Activated naive CD8-positive, alpha-beta T cell (primary cell): ENCODE results near the gene MED22.
"Not testable (repeated sequence)": the region's sequence is repeated elsewhere in the genome, so short reads cannot be mapped to it uniquely, and the experiment has no call there.

Experiments
- H3K27ac Mint-ChIP-seq: one replicate; pipeline ENCODE4 v1.8.0; 2021; ENCODE audit warnings: mixed read lengths
- H3K27me3 Mint-ChIP-seq: one replicate; pipeline ENCODE4 v1.8.0; 2021; ENCODE audit warnings: mixed read lengths
- H3K36me3 Mint-ChIP-seq: one replicate; pipeline ENCODE4 v1.8.0; 2021; ENCODE audit warnings: mixed read lengths
- H3K4me1 Mint-ChIP-seq: one replicate; pipeline ENCODE4 v1.8.0; 2021; ENCODE audit warnings: low read depth, mixed read lengths
- H3K4me3 Mint-ChIP-seq: one replicate; pipeline ENCODE4 v1.8.0; 2021; ENCODE audit warnings: mild to moderate bottlenecking, mixed read lengths
- H3K9me3 Mint-ChIP-seq: one replicate; pipeline ENCODE4 v1.8.0; 2021; ENCODE audit warnings: low read depth, mixed read lengths

Gene MED22

GRCh38 chr9:133327021-133327420 lies 20.9 kb downstream of the MED22 start:
- not testable (repeated sequence) for H3K4me3 Mint-ChIP-seq, H3K27ac Mint-ChIP-seq, H3K9me3 Mint-ChIP-seq, H3K27me3 Mint-ChIP-seq, H3K36me3 Mint-ChIP-seq
- H3K4me1 Mint-ChIP-seq, result peaks cover 12% of the 10 kb centered on the region

GRCh38 chr9:133323991-133324703 lies 23.8 kb downstream of the MED22 start:
- H3K36me3 Mint-ChIP-seq, result no peaks in the 10 kb centered on the region
- no peaks in the 10 kb centered on the region for H3K9me3 Mint-ChIP-seq
- H3K27me3 Mint-ChIP-seq, result no peaks in the 10 kb centered on the region
- H3K4me3 Mint-ChIP-seq, result no peak overlapping the region
- H3K4me1 Mint-ChIP-seq, result peaks cover 7% of the 10 kb centered on the region
- H3K27ac Mint-ChIP-seq, result no peak overlapping the region

GRCh38 chr9:133323211-133323610 lies 24.7 kb downstream of the MED22 start:
- Mint-ChIP-seq H3K9me3 (no peaks in the 10 kb centered on the region), H3K4me3 (no peak overlapping the region), H3K4me1 (peaks cover 1% of the 10 kb centered on the region), H3K27me3 (no peaks in the 10 kb centered on the region), H3K36me3 (no peaks in the 10 kb centered on the region), H3K27ac (no peak overlapping the region)

- Mint-ChIP-seq H3K9me3 (no peaks in the 10 kb centered on the region), H3K36me3 (no peaks in the 10 kb centered on the region), H3K4me3 (no peak overlapping the region), H3K27ac (no peak overlapping the region), H3K4me1 (peaks cover 1% of the 10 kb centered on the region), H3K27me3 (no peaks in the 10 kb centered on the region)
Measured at GRCh38 chr9:133322701-133323100, 25.2 kb downstream of the MED22 start.

- peaks cover 1% of the 10 kb centered on the region for H3K4me1 Mint-ChIP-seq
- no peaks in the 10 kb centered on the region for H3K36me3 Mint-ChIP-seq
- no peak overlapping the region for H3K4me3 Mint-ChIP-seq
- no peaks in the 10 kb centered on the region for H3K9me3 Mint-ChIP-seq
- no peak overlapping the region for H3K27ac Mint-ChIP-seq
- peaks cover 2% of the 10 kb centered on the region for H3K27me3 Mint-ChIP-seq
Measured at GRCh38 chr9:133321411-133321935, 26.5 kb downstream of the MED22 start.

GRCh38 chr9:133320421-133320881 lies 27.5 kb downstream of the MED22 start:
- H3K27me3 Mint-ChIP-seq, result peaks cover 2% of the 10 kb centered on the region
- H3K27ac Mint-ChIP-seq, result no peak overlapping the region
- H3K4me3 Mint-ChIP-seq, result no peak overlapping the region
- H3K36me3 Mint-ChIP-seq, result no peaks in the 10 kb centered on the region
- H3K9me3 Mint-ChIP-seq, result no peaks in the 10 kb centered on the region
- H3K4me1 Mint-ChIP-seq, result no peaks in the 10 kb centered on the region

- H3K4me3 Mint-ChIP-seq, H3K4me1 Mint-ChIP-seq, H3K27me3 Mint-ChIP-seq, H3K9me3 Mint-ChIP-seq, H3K27ac Mint-ChIP-seq, H3K36me3 Mint-ChIP-seq: not testable (repeated sequence)
Measured at GRCh38 chr9:133317551-133317950, 30.4 kb downstream of the MED22 start.

- Mint-ChIP-seq H3K27ac (no peak overlapping the region), H3K4me3 (no peak overlapping the region), H3K36me3 (no peaks in the 10 kb centered on the region), H3K9me3 (no peaks in the 10 kb centered on the region), H3K4me1 (no peaks in the 10 kb centered on the region), H3K27me3 (peaks cover 2% of the 10 kb centered on the region)
Measured at GRCh38 chr9:133315997-133316396, 31.9 kb downstream of the MED22 start.

GRCh38 chr9:133309608-133310007 lies 38.3 kb downstream of the MED22 start:
- Mint-ChIP-seq H3K4me3 (no peak overlapping the region), H3K4me1 (no peaks in the 10 kb centered on the region), H3K27ac (no peak overlapping the region), H3K36me3 (no peaks in the 10 kb centered on the region), H3K9me3 (no peaks in the 10 kb centered on the region), H3K27me3 (peaks cover 8% of the 10 kb centered on the region)

GRCh38 chr9:133307301-133307700 lies 40.6 kb downstream of the MED22 start:
- Mint-ChIP-seq H3K4me3 (no peak overlapping the region), H3K4me1 (no peaks in the 10 kb centered on the region), H3K36me3 (no peaks in the 10 kb centered on the region), H3K27ac (no peak overlapping the region), H3K27me3 (peaks cover 8% of the 10 kb centered on the region), H3K9me3 (no peaks in the 10 kb centered on the region)

- peaks cover 8% of the 10 kb centered on the region for H3K27me3 Mint-ChIP-seq
- H3K27ac Mint-ChIP-seq, result no peak overlapping the region
- H3K4me3 Mint-ChIP-seq, result no peak overlapping the region
- H3K36me3 Mint-ChIP-seq, result no peaks in the 10 kb centered on the region
- no peaks in the 10 kb centered on the region for H3K4me1 Mint-ChIP-seq
- no peaks in the 10 kb centered on the region for H3K9me3 Mint-ChIP-seq
Measured at GRCh38 chr9:133306242-133307204, 41.4 kb downstream of the MED22 start.

GRCh38 chr9:133305731-133306130 lies 42.2 kb downstream of the MED22 start:
- Mint-ChIP-seq H3K36me3 (no peaks in the 10 kb centered on the region), H3K4me1 (no peaks in the 10 kb centered on the region), H3K27ac (no peak overlapping the region), H3K4me3 (no peak overlapping the region), H3K27me3 (peaks cover 8% of the 10 kb centered on the region), H3K9me3 (no peaks in the 10 kb centered on the region)

- H3K27ac Mint-ChIP-seq, result no peak overlapping the region
- H3K9me3 Mint-ChIP-seq, result no peaks in the 10 kb centered on the region
- H3K36me3 Mint-ChIP-seq, result no peaks in the 10 kb centered on the region
- no peaks in the 10 kb centered on the region for H3K4me1 Mint-ChIP-seq
- no peak overlapping the region for H3K4me3 Mint-ChIP-seq
- H3K27me3 Mint-ChIP-seq, result peaks cover 6% of the 10 kb centered on the region
Measured at GRCh38 chr9:133304477-133305377, 43.2 kb downstream of the MED22 start.

GRCh38 chr9:133304158-133304470 lies 43.8 kb downstream of the MED22 start:
- H3K27ac Mint-ChIP-seq, result no peak overlapping the region

More at GRCh38 chr9:133304158-133304470, 43.8 kb downstream of the MED22 start:
- Mint-ChIP-seq H3K27me3 (peaks cover 3% of the 10 kb centered on the region), H3K4me3 (no peak overlapping the region), H3K4me1 (no peaks in the 10 kb centered on the region), H3K36me3 (no peaks in the 10 kb centered on the region), H3K9me3 (no peaks in the 10 kb centered on the region)
